ENCODE measurements around the gene KRTAP4-16.
"Not testable (repeated sequence)": the region's sequence is repeated elsewhere in the genome, so short reads cannot be mapped to it uniquely, and the experiment has no call there.

KRTAP4-16 gene

DNA sequence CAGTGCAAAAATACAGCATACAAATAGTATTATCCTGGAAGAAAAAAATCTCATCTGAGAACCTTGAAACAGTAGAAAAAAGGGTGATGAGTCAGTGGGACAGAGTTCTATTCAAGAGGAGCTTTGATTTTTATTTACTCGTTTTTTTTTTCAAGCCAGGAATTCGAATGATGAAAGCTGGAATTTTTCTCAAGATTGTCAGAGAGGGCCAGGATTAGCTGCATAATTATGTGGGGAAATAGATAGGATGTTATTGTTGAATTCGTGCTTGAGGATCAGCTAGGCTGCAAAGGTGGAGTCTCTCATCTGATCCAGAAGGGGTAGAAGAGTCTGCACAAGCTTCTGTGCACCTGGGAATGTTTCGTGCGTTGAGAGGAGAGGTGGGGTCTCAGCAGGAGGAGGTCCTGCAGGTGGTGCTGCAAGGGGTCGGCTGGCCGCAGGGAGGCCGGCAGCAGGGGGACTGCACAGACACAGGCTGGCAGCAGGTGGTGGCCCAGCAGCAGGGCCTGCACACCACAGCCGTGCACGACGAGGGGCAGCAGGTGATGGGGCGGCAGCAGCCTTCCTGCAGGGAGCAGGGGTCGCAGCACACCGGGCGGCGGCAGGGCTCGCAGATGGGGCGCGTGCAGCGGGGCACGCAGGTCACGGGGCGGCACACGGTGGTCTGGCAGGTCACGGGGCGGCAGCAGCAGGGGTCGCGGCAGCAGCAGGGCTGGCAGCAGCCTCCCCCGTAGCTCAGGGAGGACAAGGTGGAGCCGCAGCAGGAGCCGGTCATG is 42.5 kb downstream of the KRTAP4-16 start:
- H2AK5ac ChIP-seq (ENCODE audit: low read depth, low read length); H4K91ac ChIP-seq (ENCODE audit: low read depth, low read length, poor library complexity); H2BK120ac ChIP-seq (ENCODE audit: low read depth, low read length); H2BK5ac ChIP-seq (ENCODE audit: low read length); H4K8ac ChIP-seq (ENCODE audit: low read depth, low read length); H3K36me3 ChIP-seq (replicated peaks in 1 of 2; ENCODE audit: control insufficient read depth in 2 of 2, insufficient read depth in 2 of 2, low read length in 2 of 2); H3K9me3 ChIP-seq (replicated peaks in 1 of 2; ENCODE audit: control insufficient read depth in 2 of 2, insufficient read depth in 1 of 2, low read depth in 1 of 2, low read length in 2 of 2); H3K4me1 ChIP-seq (ENCODE audit: control insufficient read depth in 2 of 2, insufficient read depth in 1 of 2, low read depth in 1 of 2, low read length in 2 of 2); DNase-seq (ENCODE audit: low spot score); H2BK12ac ChIP-seq (ENCODE audit: low read length); H3K27me3 ChIP-seq (ENCODE audit: control insufficient read depth in 3 of 3, insufficient read depth in 3 of 3, low read depth in 1 of 3, low read length in 3 of 3); H3K4ac ChIP-seq (ENCODE audit: low read length); H3K14ac ChIP-seq (ENCODE audit: low read length); H3K79me1 ChIP-seq (ENCODE audit: low read depth, low read length); H2AFZ ChIP-seq (ENCODE audit: low read length); H3K18ac ChIP-seq (ENCODE audit: low read length); H3K23ac ChIP-seq (ENCODE audit: low read depth, low read length, poor library complexity); H3K4me3 ChIP-seq (ENCODE audit: low read length in 2 of 2); H2BK15ac ChIP-seq (ENCODE audit: low read length); H3K27ac ChIP-seq (replicated peaks; ENCODE audit: low read length); H3K4me2 ChIP-seq (ENCODE audit: insufficient read depth, low read length, poor library complexity, severe bottlenecking); H3K9ac ChIP-seq (ENCODE audit: low read depth, low read length, poor library complexity): not testable (repeated sequence)
- no CpG with 5 or more reads among the region's 31 CpGs for WGBS, 2 donors (ENCODE audit: extremely low coverage in 2 of 2, insufficient read length in 2 of 2, insufficient replicate concordance in 1 of 2)

DNA sequence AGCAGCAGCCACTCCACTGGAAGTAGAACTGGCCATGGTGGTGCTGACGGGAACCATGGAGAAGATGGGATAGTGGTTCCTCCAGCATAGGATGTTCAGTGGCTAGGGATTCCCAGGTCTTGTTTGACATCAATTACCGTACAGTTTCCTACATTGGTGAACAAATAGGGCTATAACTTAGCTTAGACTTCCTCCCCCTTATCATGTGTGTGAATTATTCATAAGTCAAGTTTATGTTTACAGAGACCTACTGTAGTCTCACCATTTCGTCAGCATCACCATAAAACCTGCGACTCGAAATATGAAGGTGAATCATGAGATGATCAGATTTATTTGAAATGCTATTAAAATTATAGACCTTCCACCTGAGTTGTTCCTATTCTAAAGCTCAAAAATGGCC is 43.3 kb downstream of the KRTAP4-16 start:
- Histone ChIP-seq H3K4me2 (ENCODE audit: insufficient read depth, low read length, poor library complexity, severe bottlenecking) (no peak overlapping the region), H2BK120ac (ENCODE audit: low read depth, low read length) (no peak overlapping the region), H3K4ac (ENCODE audit: low read length) (no peak overlapping the region), H3K23ac (ENCODE audit: low read depth, low read length, poor library complexity) (no peak overlapping the region), H2AK5ac (ENCODE audit: low read depth, low read length) (no peak overlapping the region), H4K8ac (ENCODE audit: low read depth, low read length) (no peak overlapping the region), H2BK12ac (ENCODE audit: low read length) (no peak overlapping the region), H3K4me1 (ENCODE audit: control insufficient read depth in 2 of 2, insufficient read depth in 1 of 2, low read depth in 1 of 2, low read length in 2 of 2) (peaks cover 0 to 2% of the 10 kb centered on the region in 2 donors), H3K79me1 (ENCODE audit: low read depth, low read length) (no peaks in the 10 kb centered on the region), H3K36me3 (replicated peaks in 1 of 2; ENCODE audit: control insufficient read depth in 2 of 2, insufficient read depth in 2 of 2, low read length in 2 of 2) (no peaks in the 10 kb centered on the region), H3K18ac (ENCODE audit: low read length) (no peak overlapping the region), H3K4me3 (ENCODE audit: low read length in 2 of 2) (no peak overlapping the region), H2BK5ac (ENCODE audit: low read length) (no peak overlapping the region), H3K14ac (ENCODE audit: low read length) (no peak overlapping the region), H3K9ac (ENCODE audit: low read depth, low read length, poor library complexity) (no peak overlapping the region), H3K27ac (replicated peaks; ENCODE audit: low read length) (no peak overlapping the region), H3K27me3 (ENCODE audit: control insufficient read depth in 3 of 3, insufficient read depth in 3 of 3, low read depth in 1 of 3, low read length in 3 of 3) (no peaks in the 10 kb centered on the region), H4K91ac (ENCODE audit: low read depth, low read length, poor library complexity) (no peak overlapping the region), H2AFZ (ENCODE audit: low read length) (no peak overlapping the region), H3K9me3 (replicated peaks in 1 of 2; ENCODE audit: control insufficient read depth in 2 of 2, insufficient read depth in 1 of 2, low read depth in 1 of 2, low read length in 2 of 2) (peaks cover 0 to 2% of the 10 kb centered on the region in 2 donors), H2BK15ac (ENCODE audit: low read length) (no peak overlapping the region)
- DNase-seq (ENCODE audit: low spot score): no peak
- WGBS, 2 donors (ENCODE audit: extremely low coverage in 2 of 2, insufficient read length in 2 of 2, insufficient replicate concordance in 1 of 2): no CpG with 5 or more reads among the region's 5 CpGs

DNA sequence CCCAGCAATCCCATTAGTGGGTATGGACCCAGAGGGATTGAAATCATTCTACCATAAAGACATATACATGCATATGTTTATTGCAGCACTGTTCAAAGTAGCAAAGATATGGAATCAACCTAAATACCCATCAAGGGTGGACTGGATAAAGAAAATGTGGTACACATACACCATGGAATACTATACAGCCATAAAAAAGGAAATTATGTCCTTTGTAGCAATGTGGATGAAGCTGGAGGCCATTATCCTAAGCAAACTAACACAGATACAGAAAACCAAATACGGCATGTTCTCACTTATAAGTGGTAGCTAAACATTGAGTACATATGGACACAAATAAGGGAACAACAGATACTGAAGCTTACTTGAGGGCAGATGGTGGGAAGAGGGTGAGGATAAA is 44.5 kb downstream of the KRTAP4-16 start:
- Histone ChIP-seq H2BK12ac (ENCODE audit: low read length) (no peak overlapping the region), H2BK120ac (ENCODE audit: low read depth, low read length) (no peak overlapping the region), H4K8ac (ENCODE audit: low read depth, low read length) (no peak overlapping the region), H3K18ac (ENCODE audit: low read length) (no peak overlapping the region), H3K23ac (ENCODE audit: low read depth, low read length, poor library complexity) (no peak overlapping the region), H3K4me1 (ENCODE audit: control insufficient read depth in 2 of 2, insufficient read depth in 1 of 2, low read depth in 1 of 2, low read length in 2 of 2) (peaks cover 0 to 2% of the 10 kb centered on the region in 2 donors), H3K4me3 (ENCODE audit: low read length in 2 of 2) (no peak overlapping the region), H4K91ac (ENCODE audit: low read depth, low read length, poor library complexity) (no peak overlapping the region), H3K9ac (ENCODE audit: low read depth, low read length, poor library complexity) (no peak overlapping the region), H2AFZ (ENCODE audit: low read length) (no peak overlapping the region), H2AK5ac (ENCODE audit: low read depth, low read length) (no peak overlapping the region), H3K36me3 (replicated peaks in 1 of 2; ENCODE audit: control insufficient read depth in 2 of 2, insufficient read depth in 2 of 2, low read length in 2 of 2) (no peaks in the 10 kb centered on the region), H3K9me3 (replicated peaks in 1 of 2; ENCODE audit: control insufficient read depth in 2 of 2, insufficient read depth in 1 of 2, low read depth in 1 of 2, low read length in 2 of 2) (peaks cover 0 to 2% of the 10 kb centered on the region in 2 donors), H2BK15ac (ENCODE audit: low read length) (no peak overlapping the region), H3K79me1 (ENCODE audit: low read depth, low read length) (no peaks in the 10 kb centered on the region), H3K14ac (ENCODE audit: low read length) (no peak overlapping the region), H3K27ac (replicated peaks; ENCODE audit: low read length) (no peak overlapping the region), H3K27me3 (ENCODE audit: control insufficient read depth in 3 of 3, insufficient read depth in 3 of 3, low read depth in 1 of 3, low read length in 3 of 3) (no peaks in the 10 kb centered on the region), H2BK5ac (ENCODE audit: low read length) (no peak overlapping the region), H3K4ac (ENCODE audit: low read length) (no peak overlapping the region), H3K4me2 (ENCODE audit: insufficient read depth, low read length, poor library complexity, severe bottlenecking) (no peak overlapping the region)
- no CpG with 5 or more reads among the region's 1 CpG for WGBS, 2 donors (ENCODE audit: extremely low coverage in 2 of 2, insufficient read length in 2 of 2, insufficient replicate concordance in 1 of 2)
- DNase-seq (ENCODE audit: low spot score): no peak

DNA sequence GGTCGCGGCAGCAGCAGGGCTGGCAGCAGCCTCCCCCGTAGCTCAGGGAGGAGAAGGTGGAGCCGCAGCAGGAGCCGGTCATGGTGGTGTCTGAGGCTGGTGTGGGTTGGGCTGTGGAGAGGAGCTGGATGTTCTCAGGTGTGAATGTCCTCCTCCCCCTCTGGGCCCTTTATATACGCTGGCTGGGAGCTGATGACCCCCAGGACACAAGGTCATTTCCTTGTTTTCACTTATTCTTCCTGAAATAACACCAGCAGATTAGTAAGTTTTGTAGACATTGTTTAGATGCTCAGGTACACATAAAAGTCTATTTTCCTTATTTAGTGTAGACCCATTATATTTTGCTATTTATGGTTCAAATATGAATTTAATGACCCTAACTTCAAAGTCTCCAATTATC is 46.9 kb downstream of the KRTAP4-16 start, which contains the start of gene KRTAP2-2:
TSS of gene KRTAP2-2 (minus strand) at position 101 of the 400 bp plus-strand sequence. CDS start at position 82, 19 bp downstream.
- not testable (repeated sequence) for H3K23ac ChIP-seq (ENCODE audit: low read depth, low read length, poor library complexity); H3K27me3 ChIP-seq (ENCODE audit: control insufficient read depth in 3 of 3, insufficient read depth in 3 of 3, low read depth in 1 of 3, low read length in 3 of 3); H3K4me3 ChIP-seq (ENCODE audit: low read length in 2 of 2); H3K18ac ChIP-seq (ENCODE audit: low read length); H4K8ac ChIP-seq (ENCODE audit: low read depth, low read length); DNase-seq (ENCODE audit: low spot score); H4K91ac ChIP-seq (ENCODE audit: low read depth, low read length, poor library complexity); H3K79me1 ChIP-seq (ENCODE audit: low read depth, low read length); H3K4me1 ChIP-seq (ENCODE audit: control insufficient read depth in 2 of 2, insufficient read depth in 1 of 2, low read depth in 1 of 2, low read length in 2 of 2); H2BK120ac ChIP-seq (ENCODE audit: low read depth, low read length); H2BK15ac ChIP-seq (ENCODE audit: low read length); H3K4me2 ChIP-seq (ENCODE audit: insufficient read depth, low read length, poor library complexity, severe bottlenecking); H2BK5ac ChIP-seq (ENCODE audit: low read length); H2BK12ac ChIP-seq (ENCODE audit: low read length); H3K27ac ChIP-seq (replicated peaks; ENCODE audit: low read length); H3K9me3 ChIP-seq (replicated peaks in 1 of 2; ENCODE audit: control insufficient read depth in 2 of 2, insufficient read depth in 1 of 2, low read depth in 1 of 2, low read length in 2 of 2); H2AFZ ChIP-seq (ENCODE audit: low read length); H2AK5ac ChIP-seq (ENCODE audit: low read depth, low read length); H3K9ac ChIP-seq (ENCODE audit: low read depth, low read length, poor library complexity); H3K14ac ChIP-seq (ENCODE audit: low read length); H3K36me3 ChIP-seq (replicated peaks in 1 of 2; ENCODE audit: control insufficient read depth in 2 of 2, insufficient read depth in 2 of 2, low read length in 2 of 2); H3K4ac ChIP-seq (ENCODE audit: low read length)
- WGBS, 2 donors (ENCODE audit: extremely low coverage in 2 of 2, insufficient read length in 2 of 2, insufficient replicate concordance in 1 of 2): no CpG with 5 or more reads among the region's 6 CpGs
